Measurements from ENCODE around the gene CEP63.

Gene CEP63

DNA sequence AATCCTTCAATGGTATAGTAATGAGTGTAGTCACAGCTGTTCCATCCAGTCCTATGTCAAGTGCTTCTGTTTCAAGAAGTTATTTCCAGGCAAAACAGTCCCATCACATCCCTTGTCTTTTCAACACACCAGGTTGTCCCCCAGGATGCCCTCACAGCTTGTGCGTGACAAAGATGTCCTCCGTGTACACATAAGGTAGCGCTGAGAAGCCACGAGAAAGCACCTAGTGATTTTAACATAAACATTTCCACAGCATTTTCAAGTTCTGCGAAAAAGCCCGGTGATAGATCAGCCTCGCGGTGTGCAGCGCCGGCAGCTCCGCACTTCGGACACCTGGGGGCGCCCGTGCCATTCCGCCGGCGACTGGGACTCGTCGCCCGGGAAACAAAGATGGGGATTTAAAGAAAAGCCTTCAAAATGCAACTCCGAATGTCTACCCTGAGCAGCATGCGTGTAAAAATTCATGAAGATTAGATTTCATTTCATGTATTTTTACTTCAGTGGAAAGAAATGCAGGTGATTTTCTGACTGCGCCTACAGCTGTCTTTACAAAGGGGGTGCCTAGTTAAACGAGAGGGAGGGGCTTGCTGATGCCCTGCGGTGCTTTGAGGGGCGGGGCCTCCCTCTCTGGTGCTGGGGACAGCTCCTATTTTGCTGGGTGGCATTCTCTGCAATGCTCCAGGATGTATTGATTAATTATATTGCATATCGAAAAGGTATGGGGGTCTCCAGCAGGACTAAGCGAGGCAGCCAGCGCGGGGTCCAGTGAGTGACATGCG is 115.0 kb downstream of the CEP63 start:
- H3K4me3 ChIP-seq (ENCODE audit: control insufficient read depth, low read depth, low read length): no peak overlapping the region
- peak; percentile 98 for TF ChIP-seq CTCF (IDR thresholded peaks at IDR 0.05; ENCODE audit: control insufficient read depth, insufficient read depth, low read depth, low read length, missing control alignments)
- DNase-seq (ENCODE audit: low read depth): peak; percentile 4

GRCh38 chr3:134601539-134602439 is 115.9 kb downstream of the CEP63 start:
- H3K4me3 ChIP-seq (ENCODE audit: control insufficient read depth, low read depth, low read length): no peak overlapping the region
- peak; percentile 24 for DNase-seq (ENCODE audit: low read depth)
- no peak for TF ChIP-seq CTCF (IDR thresholded peaks at IDR 0.05; ENCODE audit: control insufficient read depth, insufficient read depth, low read depth, low read length, missing control alignments)

- DNase-seq (ENCODE audit: low read depth): no peak
- TF ChIP-seq CTCF (IDR thresholded peaks at IDR 0.05; ENCODE audit: control insufficient read depth, insufficient read depth, low read depth, low read length, missing control alignments): no peak
- no peak overlapping the region for H3K4me3 ChIP-seq (ENCODE audit: control insufficient read depth, low read depth, low read length)
Measured at GRCh38 chr3:134602440-134602814, 116.6 kb downstream of the CEP63 start.

DNA sequence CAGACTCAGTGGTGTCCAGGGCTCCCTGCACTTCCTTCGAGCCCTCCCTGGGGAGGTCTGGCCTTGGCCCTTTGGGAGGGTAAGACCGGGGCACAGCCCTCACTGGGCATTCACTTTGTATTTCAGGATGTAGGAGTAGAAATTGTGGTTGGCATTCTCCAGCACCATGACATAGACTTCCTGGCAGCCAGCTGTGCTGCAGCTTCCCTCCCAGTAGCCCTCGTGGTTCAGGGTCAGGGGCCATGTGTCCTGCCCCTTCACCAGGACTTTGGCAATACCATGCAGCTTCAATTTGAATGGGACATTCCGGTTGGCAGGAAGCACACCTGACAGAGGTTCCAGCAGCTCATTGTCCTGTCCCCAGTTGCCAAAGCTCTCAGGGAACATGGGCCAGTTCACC is 117.6 kb downstream of the CEP63 start:
- DNase-seq (ENCODE audit: low read depth): no peak
- no peak overlapping the region for H3K4me3 ChIP-seq (ENCODE audit: control insufficient read depth, low read depth, low read length)
- no peak for TF ChIP-seq CTCF (IDR thresholded peaks at IDR 0.05; ENCODE audit: control insufficient read depth, insufficient read depth, low read depth, low read length, missing control alignments)

GRCh38 chr3:134603956-134604355 is 118.1 kb downstream of the CEP63 start:
- no peak for TF ChIP-seq CTCF (IDR thresholded peaks at IDR 0.05; ENCODE audit: control insufficient read depth, insufficient read depth, low read depth, low read length, missing control alignments)
- H3K4me3 ChIP-seq (ENCODE audit: control insufficient read depth, low read depth, low read length): no peak overlapping the region
- no peak for DNase-seq (ENCODE audit: low read depth)

DNA sequence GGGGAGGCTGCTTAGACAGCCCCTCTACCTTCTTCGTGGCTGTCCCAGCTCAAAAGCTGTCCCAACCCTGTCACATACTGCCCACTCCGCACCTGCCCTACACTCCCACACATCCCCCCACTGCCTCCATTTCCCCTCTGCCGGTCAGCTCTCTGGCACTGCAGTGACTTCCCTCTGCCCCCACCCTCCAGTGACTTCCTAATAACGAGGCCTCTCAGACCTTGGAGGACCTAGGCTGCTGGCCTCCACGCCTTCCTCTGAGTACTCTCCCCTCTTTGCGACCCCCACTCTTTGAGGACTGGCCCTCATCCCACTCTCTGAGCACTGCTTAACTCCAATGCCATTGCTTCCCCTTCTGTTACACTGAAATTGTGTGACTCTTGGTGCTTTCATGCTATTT is 119.7 kb downstream of the CEP63 start:
- no peak overlapping the region for H3K4me3 ChIP-seq (ENCODE audit: control insufficient read depth, low read depth, low read length)
- no peak for DNase-seq (ENCODE audit: low read depth)
- no peak for TF ChIP-seq CTCF (IDR thresholded peaks at IDR 0.05; ENCODE audit: control insufficient read depth, insufficient read depth, low read depth, low read length, missing control alignments)
